Fibroblast of mammary gland (primary cell): ENCODE results near the gene HSDL1.

Source experiments
- DNase-seq: peaks from one replicate; pipeline ENCODE4 v3.0.0-alpha.2; 2010; ENCODE audit warnings: low read depth
- H3K4me3 ChIP-seq: 2 replicates; pipeline ENCODE4 v1.5.1; 2011; ENCODE audit warnings: low read depth, mild to moderate bottlenecking, low read length, moderate library complexity; ENCODE audit not compliant: control insufficient read depth
- TF ChIP-seq, protein P1 (sequence below): conservative IDR thresholded peaks from 2 replicates; pipeline ENCODE4 v1.5.1; 2011; ENCODE audit warnings: low read depth, low read length, inconsistent platforms; ENCODE audit not compliant: control insufficient read depth, insufficient read depth

Gene HSDL1

DNA sequence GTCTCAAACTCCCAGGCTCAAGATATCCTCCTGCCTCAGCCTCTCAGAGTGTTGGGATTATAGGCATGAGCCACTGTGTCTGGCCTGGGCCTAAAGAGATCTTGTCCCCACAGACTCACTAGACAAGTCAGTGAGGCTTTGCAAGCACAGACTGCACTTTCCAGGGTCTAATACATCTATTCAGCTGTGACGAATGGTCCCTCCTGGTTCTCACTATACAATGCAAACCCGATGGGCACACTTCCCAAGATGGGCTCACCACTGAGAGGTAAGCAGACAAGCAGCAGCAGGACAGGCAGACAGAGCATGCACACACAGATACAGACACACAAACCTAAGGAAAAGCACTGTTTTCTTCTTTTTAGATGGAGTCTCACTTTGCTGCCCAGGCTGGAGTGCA lies 37.1 kb downstream of the HSDL1 start:
- no peak for DNase-seq
- H3K4me3 ChIP-seq = no peak overlapping the region
- TF ChIP-seq, protein P1, sequence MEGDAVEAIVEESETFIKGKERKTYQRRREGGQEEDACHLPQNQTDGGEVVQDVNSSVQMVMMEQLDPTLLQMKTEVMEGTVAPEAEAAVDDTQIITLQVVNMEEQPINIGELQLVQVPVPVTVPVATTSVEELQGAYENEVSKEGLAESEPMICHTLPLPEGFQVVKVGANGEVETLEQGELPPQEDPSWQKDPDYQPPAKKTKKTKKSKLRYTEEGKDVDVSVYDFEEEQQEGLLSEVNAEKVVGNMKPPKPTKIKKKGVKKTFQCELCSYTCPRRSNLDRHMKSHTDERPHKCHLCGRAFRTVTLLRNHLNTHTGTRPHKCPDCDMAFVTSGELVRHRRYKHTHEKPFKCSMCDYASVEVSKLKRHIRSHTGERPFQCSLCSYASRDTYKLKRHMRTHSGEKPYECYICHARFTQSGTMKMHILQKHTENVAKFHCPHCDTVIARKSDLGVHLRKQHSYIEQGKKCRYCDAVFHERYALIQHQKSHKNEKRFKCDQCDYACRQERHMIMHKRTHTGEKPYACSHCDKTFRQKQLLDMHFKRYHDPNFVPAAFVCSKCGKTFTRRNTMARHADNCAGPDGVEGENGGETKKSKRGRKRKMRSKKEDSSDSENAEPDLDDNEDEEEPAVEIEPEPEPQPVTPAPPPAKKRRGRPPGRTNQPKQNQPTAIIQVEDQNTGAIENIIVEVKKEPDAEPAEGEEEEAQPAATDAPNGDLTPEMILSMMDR = no peak

DNA sequence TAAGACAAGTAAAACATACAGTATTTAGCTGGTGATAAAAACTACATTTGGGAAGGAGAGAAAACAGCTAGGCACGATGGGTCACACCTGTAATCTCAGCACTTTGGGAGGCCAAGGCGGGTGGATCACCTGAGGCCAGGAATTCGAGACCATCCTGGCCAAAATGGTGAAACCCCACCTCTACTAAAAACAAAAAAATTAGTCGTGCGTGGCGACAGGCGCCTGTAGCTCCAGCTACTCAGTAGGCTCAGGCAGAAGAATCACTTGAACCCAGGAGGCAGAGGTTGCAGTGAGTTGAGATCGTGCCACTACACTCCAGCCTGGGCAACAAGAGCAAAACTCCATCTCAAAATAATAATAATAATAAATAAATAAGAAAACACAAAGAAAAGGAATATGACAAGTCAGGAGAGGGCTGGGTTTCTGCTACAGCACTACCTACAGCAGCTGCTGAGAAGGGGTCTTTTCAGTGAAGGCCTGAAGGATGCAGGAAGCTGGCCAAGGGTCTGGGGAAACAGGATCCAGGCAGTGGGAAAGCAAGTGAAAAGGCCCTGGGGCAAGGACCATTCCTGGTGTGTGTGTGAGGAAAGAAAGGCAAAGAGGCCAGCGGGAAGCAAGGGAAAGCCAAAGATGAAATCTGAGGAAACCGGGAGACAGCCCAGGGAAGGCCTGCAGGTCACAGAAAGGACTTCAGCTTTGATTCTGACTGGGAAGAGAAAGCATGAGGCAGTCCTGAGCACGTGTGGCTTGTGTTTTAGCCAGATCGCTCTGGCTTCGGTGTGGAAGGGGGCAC lies 38.8 kb downstream of the HSDL1 start:
- TF ChIP-seq, protein P1 = no peak
- no peak overlapping the region for H3K4me3 ChIP-seq
- no peak for DNase-seq

DNA sequence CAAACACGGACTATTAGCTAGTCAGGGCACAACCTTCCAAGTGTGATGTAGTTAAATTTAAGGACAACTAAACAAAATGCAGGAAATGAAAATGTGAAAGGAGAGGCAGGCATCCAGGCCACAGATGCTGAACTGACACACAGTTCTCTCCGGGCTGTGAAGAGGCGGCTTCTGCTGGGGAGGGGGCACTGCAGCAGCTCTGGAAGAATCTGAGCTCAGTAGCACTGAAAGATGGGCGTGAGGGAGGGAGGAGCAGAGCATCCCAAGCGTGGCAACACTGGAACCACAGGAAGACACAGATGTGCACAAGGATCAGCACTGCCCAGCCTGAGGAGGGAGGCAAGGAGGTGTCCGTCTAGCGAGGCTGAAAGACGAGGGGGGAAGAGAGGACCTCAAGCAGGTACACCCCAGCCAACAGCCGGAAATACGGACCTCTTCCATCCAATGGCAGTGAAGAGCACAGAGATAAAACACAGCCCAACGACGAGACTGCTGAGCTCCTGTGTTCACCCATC lies 39.6 kb downstream of the HSDL1 start:
- no peak for DNase-seq
- TF ChIP-seq, protein P1 = no peak

DNA sequence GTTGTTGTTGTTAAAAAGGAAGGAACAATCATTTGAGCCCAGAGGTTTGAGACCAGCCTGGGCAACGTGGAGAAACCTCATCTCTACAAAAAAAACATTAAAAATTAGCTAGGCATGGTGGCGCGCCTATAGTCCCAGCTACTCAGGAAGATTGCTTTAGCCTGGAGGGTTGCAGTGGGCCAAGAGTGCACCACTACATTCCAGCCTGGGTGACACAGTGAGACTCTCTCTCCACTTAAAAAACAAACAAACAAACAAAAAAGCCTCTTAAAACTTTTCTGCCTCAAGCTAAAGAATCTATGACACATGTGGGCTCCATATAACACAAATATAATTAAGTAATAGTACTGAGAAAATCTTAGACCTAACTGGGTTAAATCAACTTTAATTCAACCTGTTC lies 40.7 kb downstream of the HSDL1 start:
- DNase-seq = no peak
- TF ChIP-seq, protein P1 = no peak

More for the DNA sequence above, 39.6 kb downstream of the HSDL1 start:
- H3K4me3 ChIP-seq = no peak overlapping the region

DNA sequence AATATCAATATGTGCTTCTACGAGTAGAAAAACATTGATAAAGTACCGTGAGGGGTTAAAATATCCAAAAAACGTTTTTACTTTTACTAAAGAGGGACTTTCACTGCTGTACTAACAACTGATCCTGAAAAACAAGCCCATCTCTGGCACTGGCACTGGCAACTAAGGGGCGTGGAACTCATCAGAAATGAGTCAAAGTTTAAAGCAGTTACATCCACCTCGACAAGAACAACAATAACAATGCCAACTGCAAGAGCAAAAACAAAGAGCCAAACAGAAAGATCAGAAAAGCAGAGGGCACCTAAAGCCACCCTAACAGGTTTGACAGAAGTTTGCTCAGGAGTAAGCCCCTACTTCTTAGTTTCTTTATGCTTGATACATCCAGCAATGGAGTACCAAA lies 41.3 kb downstream of the HSDL1 start:
- TF ChIP-seq, protein P1 = no peak
- peak; percentile 59 for DNase-seq
- no peak overlapping the region for H3K4me3 ChIP-seq

More for the DNA sequence above, 40.7 kb downstream of the HSDL1 start:
- H3K4me3 ChIP-seq = no peak overlapping the region

DNA sequence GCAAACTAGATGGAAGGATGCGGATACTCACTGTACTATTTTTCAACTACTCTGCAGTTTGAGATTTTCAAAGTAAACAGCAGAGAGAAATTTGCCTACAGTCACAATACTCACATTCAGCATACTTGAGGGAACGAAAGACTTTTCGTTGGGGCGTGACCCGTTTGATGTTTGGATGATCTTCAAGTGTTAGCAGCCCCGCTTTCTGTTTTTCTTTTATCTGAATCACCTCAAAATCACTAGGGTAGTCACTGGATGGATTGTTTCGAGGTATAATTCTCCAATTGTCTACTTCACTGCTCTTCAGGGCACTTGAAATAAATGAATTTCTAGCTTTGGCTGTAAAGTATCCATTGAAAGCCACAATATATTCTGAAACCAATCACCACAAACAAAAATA lies 46.0 kb downstream of the HSDL1 start:
- no peak for DNase-seq
- TF ChIP-seq, protein P1 = no peak
- H3K4me3 ChIP-seq = no peak overlapping the region
